K562 (cell line): Measurements from ENCODE around the gene BPTF. TPM values are rescaled to one million over a fixed set of nuclear protein-coding genes. Genes with fewer than 3 reads are reported as not detected.
"Not testable (repeated sequence)": the region's sequence is repeated elsewhere in the genome, so short reads cannot be mapped to it uniquely, and the experiment has no call there.

Experiments
- ATAC-seq: fragments of 200-7000 bp; cut with Tn5 transposase; 3 replicates; pipeline ENCODE4 v1.9.1; 2020; ENCODE audit warnings: moderate library complexity
- BruUV-seq: library from RNA; stranded (reverse); fragments of 400-500 nt; replicated peaks from 2 replicates; lab custom pipeline; 2021; lab: Mats Ljungman, UMichigan
- CTCF ChIA-PET: fragments of 300-600 bp; formaldehyde crosslinking; extraction: SDS; loops from one replicate; lab custom pipeline; 2021; ENCODE audit warnings: low intra/inter-chr PET ratio; lab: Yijun Ruan, JAX
- POLR2A ChIA-PET: fragments of 300-600, 350-650 bp; sonication (Branson Sonifier 250); formaldehyde crosslinking; extraction: SDS; loops from one replicate; lab custom pipeline; 2021; ENCODE audit warnings: antibody characterized with exemption, inconsistent platforms; lab: Yijun Ruan, JAX
- DNase-seq, 4 experiments: peaks; one replicate each; pipeline versions ENCODE4 v3.0.0 to v3.0.0-alpha.2; 2011 to 2018; ENCODE audit warnings: low spot score in 3 of 4, mixed read lengths in 3 of 4; ENCODE audit errors: extremely low read depth in 1 of 4
- FAIRE-seq: peaks from 2 replicates; lab custom pipeline; 2011; peaks lifted over from hg19 to GRCh38; lab: Jason Lieb, UNC
- H2AFZ ChIP-seq: 2 replicates; pipeline ENCODE4 v1.6.0; 2011; ENCODE audit warnings: low read depth, low read length, control low read depth, inconsistent platforms
- H3K27ac ChIP-seq: fragments of 200-600 bp; 3 replicates; pipeline ENCODE4 v1.8.0; 2011; ENCODE audit warnings: low read depth, mild to moderate bottlenecking, control low read depth, inconsistent platforms, low read length, moderate library complexity, mixed read lengths; ENCODE audit errors: extremely low read depth
- H3K27me3 ChIP-seq, 2 experiments: fragments of 300-600 bp in 1 of 2; 2 replicates in 1 of 2; 3 replicates in 1 of 2; pipeline versions ENCODE4 v1.6.0 to v1.8.0; 2011; ENCODE audit warnings: inconsistent platforms in 2 of 2, low read length in 2 of 2, mild to moderate bottlenecking in 1 of 2, mixed read lengths in 1 of 2, moderate library complexity in 1 of 2; ENCODE audit not compliant: control insufficient read depth in 2 of 2, insufficient read depth in 2 of 2
- H3K36me3 ChIP-seq: fragments of 300-600 bp; 3 replicates; pipeline ENCODE4 v1.8.0; 2011; ENCODE audit warnings: mild to moderate bottlenecking, low read length, inconsistent platforms; ENCODE audit not compliant: control insufficient read depth, insufficient read depth
- H3K4me1 ChIP-seq, 2 experiments: fragments of 200-600 bp in 1 of 2; replicated peaks in 1 of 2; 2 replicates in 1 of 2; 3 replicates in 1 of 2; pipeline versions ENCODE4 v1.5.1 to v1.8.0; 2011; ENCODE audit warnings: inconsistent platforms in 2 of 2, low read length in 2 of 2, mild to moderate bottlenecking in 1 of 2, mixed read lengths in 1 of 2, moderate library complexity in 1 of 2; ENCODE audit not compliant: control insufficient read depth in 2 of 2, insufficient read depth in 2 of 2
- H3K4me2 ChIP-seq: 2 replicates; pipeline ENCODE4 v1.6.1; 2011; ENCODE audit warnings: low read length, control low read depth, inconsistent platforms, mixed read lengths; ENCODE audit not compliant: insufficient read depth
- H3K4me3 ChIP-seq: fragments of 200-600 bp; sonication (generic), shearing (Covaris generic); 2 replicates; pipeline ENCODE4 v1.5.1; 2016; ENCODE audit warnings: control low read depth, inconsistent platforms
- H3K79me2 ChIP-seq: fragments of 200-600 bp; 3 replicates; pipeline ENCODE4 v1.8.0; 2011; ENCODE audit warnings: low read length, inconsistent platforms; ENCODE audit not compliant: control insufficient read depth, insufficient read depth
- H3K9ac ChIP-seq, 2 experiments: 2 replicates each; pipeline versions ENCODE4 v1.6.0 to v1.6.1; 2011; ENCODE audit warnings: low read depth in 2 of 2, low read length in 2 of 2, control low read depth in 1 of 2, inconsistent platforms in 1 of 2, mild to moderate bottlenecking in 1 of 2, mixed read lengths in 1 of 2; ENCODE audit not compliant: insufficient read depth in 1 of 2
- H3K9me1 ChIP-seq: one replicate; pipeline ENCODE4 v1.6.0; 2011; ENCODE audit warnings: inconsistent platforms, mild to moderate bottlenecking, low read length, moderate library complexity; ENCODE audit not compliant: control insufficient read depth, insufficient read depth
- H3K9me3 ChIP-seq: replicated peaks from 2 replicates; pipeline ENCODE4 v1.5.1; 2011; ENCODE audit warnings: low read depth, low read length, inconsistent platforms; ENCODE audit not compliant: control insufficient read depth, insufficient read depth
- H4K20me1 ChIP-seq: replicated peaks from 2 replicates; pipeline ENCODE4 v1.6.1; 2011; ENCODE audit warnings: low read length, inconsistent platforms, mixed read lengths; ENCODE audit not compliant: control insufficient read depth, insufficient read depth
- CEBPB ChIP-seq: fragments of 450-650 bp; IDR thresholded peaks from 2 replicates; pipeline ENCODE4 v1.6.1; 2016; ENCODE audit warnings: missing genetic modification characterization, missing compliant biosample characterization
- EGR1 ChIP-seq: fragments of 450-650 bp; conservative IDR thresholded peaks from 2 replicates; pipeline ENCODE4 v1.6.1; 2017; ENCODE audit warnings: mild to moderate bottlenecking
- KLF16 ChIP-seq: IDR thresholded peaks from 2 replicates; pipeline ENCODE4 v1.6.1; 2016; ENCODE audit warnings: antibody characterized with exemption
- MTA1 ChIP-seq: fragments of 450-650 bp; IDR thresholded peaks from 2 replicates; pipeline ENCODE4 v1.6.1; 2017; ENCODE audit warnings: borderline replicate concordance
- MTA2 ChIP-seq: fragments of 450-650 bp; IDR thresholded peaks from 2 replicates; pipeline ENCODE4 v1.6.1; 2016; ENCODE audit warnings: low read depth
- MXI1 ChIP-seq: IDR thresholded peaks from 2 replicates; pipeline ENCODE4 v1.6.1; 2011; ENCODE audit warnings: low read depth, mild to moderate bottlenecking, improper control_type of control experiment, low read length
- SUPT5H ChIP-seq: fragments of 450-650 bp; IDR thresholded peaks from 2 replicates; pipeline ENCODE4 v1.6.1; 2016
- ZNF316 ChIP-seq: fragments of 450-650 bp; IDR thresholded peaks from 2 replicates; pipeline ENCODE4 v1.6.1; 2016
- ZNF384 ChIP-seq: IDR thresholded peaks from 2 replicates; pipeline ENCODE4 v1.6.1; 2012; ENCODE audit warnings: low read depth, low read length, improper control_type of control experiment
- ZNF407 ChIP-seq: fragments of 450-650 bp; IDR thresholded peaks from 2 replicates; pipeline ENCODE4 v1.6.1; 2016; ENCODE audit warnings: low read depth
- WGBS: fragments of 100-300 bp; shearing (Covaris generic); methylation state at CpG from one replicate; pipeline ENCODE4 v1.1.6; 2016; ENCODE audit warnings: low coverage, mixed read lengths; ENCODE audit not compliant: insufficient coverage; ENCODE audit errors: missing lambda C conversion rate; 5-methylcytosine and 5-hydroxymethylcytosine counted together
- in situ Hi-C: fragments of 300-500 bp; cut with MboI; formaldehyde crosslinking; loops from 4 replicates; pipeline ENCODE4 v1.15.0; 2018; ENCODE audit warnings: inconsistent platforms, mixed read lengths
- intact Hi-C: fragments of 100-400 bp; cut with micrococcal nuclease; formaldehyde crosslinking; loops from 2 replicates; pipeline ENCODE4 v1.14.2; 2022
- polyA plus RNA-seq, 8 experiments: library from polyadenylated mRNA; depleted of rRNA in 4 of 8; stranded (reverse) in 5 of 8; unstranded in 3 of 8; fragments of >200 nt; fragmentation: Nextera tagmentation in 2 of 8; fragmentation: Illumina TruSeq in 1 of 8; extraction: Ambion mirVana in 2 of 8; extraction: Trizol in 1 of 8; gene quantifications; 2 replicates each; pipeline versions ENCODE4 v1.2.1 to v1.2.3, GENCODE V29; 2011 to 2014; ENCODE audit warnings: inconsistent platforms in 1 of 8, missing spikeins in 1 of 8
- total RNA-seq, 7 experiments: library from RNA; depleted of rRNA in 6 of 7; stranded (reverse); fragments of >200 nt in 6 of 7; fragmentation: Illumina TruSeq in 2 of 7; extraction: Trizol in 2 of 7; gene quantifications; 2 replicates each; pipeline versions ENCODE4 v1.2.1 to v1.2.3, GENCODE V29; 2011 to 2021; ENCODE audit warnings: low replicate concordance in 1 of 7

BPTF gene
- total and polyA plus RNA-seq, 9 of the 15 experiments (the other 6 are each of a cell fraction or from before 2014, with no cell fraction given): 12.5 to 52.1 (median 26.9) TPM

- H2AFZ ChIP-seq, H3K9me1 ChIP-seq: not testable (repeated sequence)
- TF ChIP-seq CEBPB (tag): peak; percentile 52; the same call in 1 of the 2 replicates
- TF ChIP-seq, all 486 proteins: peak for 1; not testable (repeated sequence) for 485
- H3K9me3 ChIP-seq, ATAC-seq, FAIRE-seq, H4K20me1 ChIP-seq, intact Hi-C loops, BruUV-seq, H3K27me3 ChIP-seq, H3K4me1 ChIP-seq, DNase-seq, H3K4me3 ChIP-seq, H3K27ac ChIP-seq, in situ Hi-C loops, H3K79me2 ChIP-seq, H3K9ac ChIP-seq, H3K4me2 ChIP-seq, CTCF ChIA-PET, H3K36me3 ChIP-seq, POLR2A ChIA-PET: not testable (repeated sequence)
- WGBS: 64% methylated on average over 3 of the region's 3 CpGs
These were observed 155.6 kb downstream of the BPTF start for GRCh38 chr17:67980883-67981282.

- no peak overlapping the region for H3K27ac ChIP-seq
- CTCF ChIA-PET: no interaction called here
- H3K4me1 ChIP-seq: no peaks in the 10 kb centered on the region
- H3K9ac ChIP-seq: no peak overlapping the region
- no peaks in the 10 kb centered on the region for H3K79me2 ChIP-seq
- no peaks in the 10 kb centered on the region for H3K9me1 ChIP-seq
- POLR2A ChIA-PET: no interaction called here
- no peaks in the 10 kb centered on the region for H3K36me3 ChIP-seq
- DNase-seq: no peak
- ATAC-seq: no peak
- no peaks in the 10 kb centered on the region for H3K27me3 ChIP-seq
- BruUV-seq: no TSS peak
- H3K9me3 ChIP-seq: no peaks in the 10 kb centered on the region
- H3K4me2 ChIP-seq: no peak overlapping the region
- in situ Hi-C loops (no loop called here), intact Hi-C loops (no loop called here)
- H3K4me3 ChIP-seq: no peak overlapping the region
- no peaks in the 10 kb centered on the region for H4K20me1 ChIP-seq
- no peak overlapping the region for H2AFZ ChIP-seq
- 73% methylated on average over 9 of the region's 9 CpGs for WGBS
- FAIRE-seq: no peak
- TF ChIP-seq EGR1: no peak
- TF ChIP-seq SUPT5H: no peak
- TF ChIP-seq KLF16: no peak
- TF ChIP-seq MTA2: no peak
- no peak for TF ChIP-seq ZNF316
- no peak for TF ChIP-seq ZNF407
- TF ChIP-seq MTA1: no peak
- TF ChIP-seq MXI1: no peak
- TF ChIP-seq ZNF384: no peak
These were observed 156.8 kb downstream of the BPTF start for GRCh38 chr17:67982034-67982640.
